ENCODE measurements around the gene GRB2.

DNA sequence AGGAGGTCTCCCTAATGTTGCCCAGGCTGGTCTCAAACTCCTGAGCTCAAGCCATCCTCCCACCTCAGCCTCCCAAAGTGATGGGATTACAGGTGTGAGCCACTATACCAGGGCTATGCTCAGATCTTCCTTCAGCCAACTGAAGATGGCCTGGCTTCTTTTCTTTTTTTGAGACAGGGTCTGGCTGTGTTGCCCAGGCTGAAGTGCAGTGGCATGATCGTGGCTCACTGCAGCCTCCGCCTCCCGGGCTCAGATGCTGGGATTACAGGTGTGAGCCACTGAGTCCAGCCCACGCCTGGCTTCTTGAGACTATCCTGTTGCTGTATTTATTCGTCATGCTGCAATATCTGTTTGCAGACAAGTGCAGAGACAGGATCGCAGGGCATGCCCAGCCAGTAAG, 120.4 kb downstream of the GRB2 start:
- TF ChIP-seq, protein P1, sequence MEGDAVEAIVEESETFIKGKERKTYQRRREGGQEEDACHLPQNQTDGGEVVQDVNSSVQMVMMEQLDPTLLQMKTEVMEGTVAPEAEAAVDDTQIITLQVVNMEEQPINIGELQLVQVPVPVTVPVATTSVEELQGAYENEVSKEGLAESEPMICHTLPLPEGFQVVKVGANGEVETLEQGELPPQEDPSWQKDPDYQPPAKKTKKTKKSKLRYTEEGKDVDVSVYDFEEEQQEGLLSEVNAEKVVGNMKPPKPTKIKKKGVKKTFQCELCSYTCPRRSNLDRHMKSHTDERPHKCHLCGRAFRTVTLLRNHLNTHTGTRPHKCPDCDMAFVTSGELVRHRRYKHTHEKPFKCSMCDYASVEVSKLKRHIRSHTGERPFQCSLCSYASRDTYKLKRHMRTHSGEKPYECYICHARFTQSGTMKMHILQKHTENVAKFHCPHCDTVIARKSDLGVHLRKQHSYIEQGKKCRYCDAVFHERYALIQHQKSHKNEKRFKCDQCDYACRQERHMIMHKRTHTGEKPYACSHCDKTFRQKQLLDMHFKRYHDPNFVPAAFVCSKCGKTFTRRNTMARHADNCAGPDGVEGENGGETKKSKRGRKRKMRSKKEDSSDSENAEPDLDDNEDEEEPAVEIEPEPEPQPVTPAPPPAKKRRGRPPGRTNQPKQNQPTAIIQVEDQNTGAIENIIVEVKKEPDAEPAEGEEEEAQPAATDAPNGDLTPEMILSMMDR (IDR thresholded peaks at IDR 0.05; ENCODE audit: insufficient read depth, low read length, poor library complexity, severe bottlenecking) = no peak
- no peak for TF ChIP-seq EZH2phosphoT487 (conservative IDR thresholded peaks at IDR 0.05; ENCODE audit: low read length)

Measured in SU-DHL-6 (cell line).